PC-3 (cell line): Measurements from ENCODE around the gene ERP44. TPM values are rescaled to one million over a fixed set of nuclear protein-coding genes. Genes with fewer than 3 reads are reported as not detected.

ENCODE experiments used
- ATAC-seq: fragments of 200-7000 bp; cut with Tn5 transposase; 2 replicates; pipeline ENCODE4 v1.9.1; 2020; ENCODE audit warnings: mild to moderate bottlenecking, moderate library complexity
- BruUV-seq: library from RNA; stranded (reverse); fragments of 400-500 nt; replicated peaks from 2 replicates; lab custom pipeline; 2021; lab: Mats Ljungman, UMichigan
- CTCF ChIA-PET: fragments of 300-600 bp; sonication (Branson Sonifier 250); formaldehyde crosslinking; loops from one replicate; lab custom pipeline; 2022; ENCODE audit warnings: antibody characterized with exemption; lab: Charles Lee
- POLR2A ChIA-PET: fragments of 300-600 bp; sonication (Branson Sonifier 250); formaldehyde crosslinking; loops from one replicate; lab custom pipeline; 2022; ENCODE audit warnings: antibody characterized with exemption; ENCODE audit not compliant: unreplicated experiment; lab: Charles Lee
- DNase-seq: peaks from one replicate; pipeline ENCODE4 v3.0.0-alpha.2; 2015
- H2AFZ ChIP-seq: fragments of 300-600 bp; sonication (generic); 2 replicates; pipeline ENCODE4 v1.6.0; 2016; ENCODE audit warnings: antibody characterized with exemption, low read length
- H3F3A ChIP-seq: fragments of 300-600 bp; sonication (generic); one replicate; pipeline ENCODE4 v1.6.0; 2017; ENCODE audit warnings: antibody characterized with exemption, low read length, control low read depth, mild to moderate bottlenecking; ENCODE audit not compliant: unreplicated experiment
- H3K27ac ChIP-seq: fragments of 300-600 bp; sonication (generic); 2 replicates; pipeline ENCODE4 v1.5.1; 2016; ENCODE audit warnings: mild to moderate bottlenecking, low read length
- H3K27me3 ChIP-seq: fragments of 300-600 bp; sonication (generic); 2 replicates; pipeline ENCODE4 v1.6.1; 2016; ENCODE audit warnings: low read length, mixed read lengths
- H3K36me3 ChIP-seq: fragments of 300-600 bp; sonication (generic); 2 replicates; pipeline ENCODE4 v1.6.1; 2016; ENCODE audit warnings: low read depth, mixed run types, low read length, mixed read lengths
- H3K4me1 ChIP-seq: fragments of 300-600 bp; sonication (generic); 2 replicates; pipeline ENCODE4 v1.5.1; 2016; ENCODE audit warnings: low read length; ENCODE audit not compliant: insufficient read depth
- H3K4me2 ChIP-seq: fragments of 300-600 bp; sonication (generic); 2 replicates; pipeline ENCODE4 v1.6.0; 2016; ENCODE audit warnings: low read length
- H3K4me3 ChIP-seq: fragments of 300-600 bp; sonication (generic); 2 replicates; pipeline ENCODE4 v1.5.1; 2016; ENCODE audit warnings: mild to moderate bottlenecking, low read length, mixed read lengths
- H3K79me2 ChIP-seq: fragments of 300-600 bp; sonication (generic); 2 replicates; pipeline ENCODE4 v1.6.1; 2017; ENCODE audit warnings: low read length, mixed read lengths
- H3K9ac ChIP-seq: fragments of 300-600 bp; sonication (generic); 2 replicates; pipeline ENCODE4 v1.6.0; 2016; ENCODE audit warnings: mild to moderate bottlenecking, low read length
- H3K9me2 ChIP-seq: fragments of 300-600 bp; sonication (generic); replicated peaks from 2 replicates; pipeline ENCODE4 v1.6.1; 2016; ENCODE audit warnings: mixed run types, low read length, mixed read lengths
- H3K9me3 ChIP-seq: fragments of 300-600 bp; sonication (generic); 2 replicates; pipeline ENCODE4 v1.6.1; 2016; ENCODE audit warnings: low read length, mixed read lengths
- H4K20me1 ChIP-seq: fragments of 300-600 bp; sonication (generic); 2 replicates; pipeline ENCODE4 v1.6.1; 2016; ENCODE audit warnings: low read length, mixed read lengths
- EZH2 ChIP-seq: fragments of 300-600 bp; sonication (generic); IDR thresholded peaks from one replicate; pipeline ENCODE4 v1.6.1; 2017; ENCODE audit warnings: antibody characterized with exemption, mild to moderate bottlenecking, low read length; ENCODE audit not compliant: unreplicated experiment
- EZH2phosphoT487 ChIP-seq: fragments of 300-600 bp; sonication (generic); IDR thresholded peaks from 2 replicates; pipeline ENCODE4 v1.6.1; 2018; ENCODE audit warnings: mild to moderate bottlenecking, antibody characterized with exemption, low read length, borderline replicate concordance
- intact Hi-C: fragments of 100-400 bp; cut with micrococcal nuclease; formaldehyde crosslinking; loops from 2 replicates; pipeline ENCODE4 v1.9.0; 2023
- total RNA-seq: library from RNA; depleted of rRNA; stranded (reverse); fragments of >200 nt; gene quantifications from 2 replicates; pipeline ENCODE4 v1.2.3, GENCODE V29; 2014
- TF ChIP-seq, protein P1 (sequence below): fragments of 300-600 bp; sonication (generic); conservative IDR thresholded peaks from 2 replicates; pipeline ENCODE4 v1.5.1; 2017; ENCODE audit warnings: antibody characterized with exemption, low read depth, mild to moderate bottlenecking, low read length

Gene ERP44
- total RNA-seq, 1 experiment from 2014 or later, result 7.7 TPM

DNA sequence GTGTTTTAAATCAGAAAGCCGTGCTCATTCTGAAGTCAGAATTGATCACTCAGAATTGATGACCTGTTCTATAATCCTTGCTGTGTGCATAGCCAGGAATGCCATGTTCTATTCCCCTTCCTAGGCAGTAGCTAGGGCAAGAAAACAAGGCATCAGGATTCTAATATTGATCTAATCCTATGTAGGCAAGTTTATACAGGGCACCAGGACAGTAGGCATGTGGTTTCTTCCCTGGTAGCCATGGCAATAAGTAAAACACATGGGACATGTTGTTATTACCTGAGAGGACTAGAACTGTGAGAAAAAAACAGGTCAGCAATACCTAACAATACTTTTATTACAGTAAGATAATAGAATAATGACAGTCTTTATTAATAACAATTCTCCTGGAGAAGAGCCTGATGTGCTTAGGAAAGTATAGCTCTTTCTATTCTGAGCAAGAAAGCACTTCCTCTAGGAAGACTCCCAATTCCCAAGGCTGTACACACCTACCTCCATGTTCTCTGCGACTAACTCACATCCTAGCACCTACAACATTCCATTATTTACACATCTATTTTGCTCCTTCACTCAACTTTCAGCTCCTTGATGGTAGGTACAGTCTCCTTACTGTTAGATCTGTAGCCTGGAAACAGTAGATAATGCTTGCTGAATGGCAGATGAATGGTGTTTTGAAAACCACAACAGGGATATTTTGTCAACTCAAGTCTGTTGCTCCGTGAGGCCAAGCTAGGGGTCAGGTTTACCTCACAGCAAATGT, 121.6 kb downstream of the ERP44 start:
- Histone ChIP-seq H3K4me1 (no peaks in the 10 kb centered on the region), H3K27me3 (no peaks in the 10 kb centered on the region), H4K20me1 (no peaks in the 10 kb centered on the region), H3F3A (no peaks in the 10 kb centered on the region), H3K4me3 (no peak overlapping the region), H3K9ac (no peak overlapping the region), H3K9me2 (no peaks in the 10 kb centered on the region), H3K36me3 (peaks cover 4% of the 10 kb centered on the region; the same call in 1 of the 2 replicates), H2AFZ (no peak overlapping the region), H3K4me2 (no peak overlapping the region), H3K27ac (no peak overlapping the region), H3K79me2 (no peaks in the 10 kb centered on the region), H3K9me3 (no peaks in the 10 kb centered on the region)
- TF ChIP-seq, protein P1, sequence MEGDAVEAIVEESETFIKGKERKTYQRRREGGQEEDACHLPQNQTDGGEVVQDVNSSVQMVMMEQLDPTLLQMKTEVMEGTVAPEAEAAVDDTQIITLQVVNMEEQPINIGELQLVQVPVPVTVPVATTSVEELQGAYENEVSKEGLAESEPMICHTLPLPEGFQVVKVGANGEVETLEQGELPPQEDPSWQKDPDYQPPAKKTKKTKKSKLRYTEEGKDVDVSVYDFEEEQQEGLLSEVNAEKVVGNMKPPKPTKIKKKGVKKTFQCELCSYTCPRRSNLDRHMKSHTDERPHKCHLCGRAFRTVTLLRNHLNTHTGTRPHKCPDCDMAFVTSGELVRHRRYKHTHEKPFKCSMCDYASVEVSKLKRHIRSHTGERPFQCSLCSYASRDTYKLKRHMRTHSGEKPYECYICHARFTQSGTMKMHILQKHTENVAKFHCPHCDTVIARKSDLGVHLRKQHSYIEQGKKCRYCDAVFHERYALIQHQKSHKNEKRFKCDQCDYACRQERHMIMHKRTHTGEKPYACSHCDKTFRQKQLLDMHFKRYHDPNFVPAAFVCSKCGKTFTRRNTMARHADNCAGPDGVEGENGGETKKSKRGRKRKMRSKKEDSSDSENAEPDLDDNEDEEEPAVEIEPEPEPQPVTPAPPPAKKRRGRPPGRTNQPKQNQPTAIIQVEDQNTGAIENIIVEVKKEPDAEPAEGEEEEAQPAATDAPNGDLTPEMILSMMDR, result no peak
- TF ChIP-seq EZH2 (no peak), EZH2phosphoT487 (no peak)
- ATAC-seq, result no peak
- ChIA-PET POLR2A (no interaction called here), CTCF (no interaction called here)
- no TSS peak for BruUV-seq
- no peak for DNase-seq
- intact Hi-C loops, result no loop called here

DNA sequence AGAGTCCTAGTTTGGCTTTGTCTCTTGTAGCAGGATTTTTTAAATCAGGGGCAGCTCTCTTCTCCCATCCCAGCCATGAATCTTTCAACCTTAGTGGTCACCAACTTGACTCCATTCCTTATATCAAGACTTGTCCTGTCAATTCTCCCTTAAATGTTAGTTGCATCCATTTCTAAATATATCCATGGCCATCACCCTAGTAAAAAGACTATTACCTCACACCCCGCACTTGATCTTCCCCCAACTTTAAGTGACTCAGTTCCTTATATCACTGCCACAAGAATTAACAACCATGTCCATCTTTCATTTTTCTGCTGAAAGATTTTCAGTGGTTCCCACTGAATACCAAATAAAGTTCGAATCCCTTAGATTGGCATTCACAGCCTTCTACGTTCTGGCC, 125.3 kb downstream of the ERP44 start:
- no peak for TF ChIP-seq EZH2phosphoT487
- TF ChIP-seq EZH2, result no peak
- TF ChIP-seq, protein P1, result no peak
- ChIA-PET CTCF (no interaction called here), POLR2A (no interaction called here)
- DNase-seq (no peak), ATAC-seq (no peak)
- H4K20me1 ChIP-seq, result no peaks in the 10 kb centered on the region
- H3K79me2 ChIP-seq, result no peaks in the 10 kb centered on the region
- H3K27ac ChIP-seq, result no peak overlapping the region
- no TSS peak for BruUV-seq
- H3K36me3 ChIP-seq, result no peaks in the 10 kb centered on the region
- no peak overlapping the region for H3K9ac ChIP-seq
- H3K4me3 ChIP-seq, result no peak overlapping the region
- H3K4me1 ChIP-seq, result no peaks in the 10 kb centered on the region
- no peaks in the 10 kb centered on the region for H3K27me3 ChIP-seq
- intact Hi-C loops, result no loop called here
- H3K9me2 ChIP-seq, result no peaks in the 10 kb centered on the region
- no peak overlapping the region for H2AFZ ChIP-seq
- no peaks in the 10 kb centered on the region for H3F3A ChIP-seq
- H3K9me3 ChIP-seq, result no peaks in the 10 kb centered on the region
- H3K4me2 ChIP-seq, result no peak overlapping the region

GRCh38 chr9:99971410-99971809, 127.4 kb downstream of the ERP44 start:
- no peaks in the 10 kb centered on the region for H3K9me3 ChIP-seq
- H3K9ac ChIP-seq, result no peak overlapping the region
- ATAC-seq, result no peak
- H3K4me3 ChIP-seq, result no peak overlapping the region
- ChIA-PET CTCF (no interaction called here), POLR2A (no interaction called here)
- no peaks in the 10 kb centered on the region for H3K79me2 ChIP-seq
- intact Hi-C loops, result no loop called here
- no peak overlapping the region for H3K27ac ChIP-seq
- H3F3A ChIP-seq, result no peaks in the 10 kb centered on the region
- no peaks in the 10 kb centered on the region for H3K36me3 ChIP-seq
- no peak overlapping the region for H2AFZ ChIP-seq
- TF ChIP-seq EZH2 (no peak), EZH2phosphoT487 (no peak)
- TF ChIP-seq, protein P1, result no peak
- H3K4me2 ChIP-seq, result no peak overlapping the region
- no TSS peak for BruUV-seq
- no peaks in the 10 kb centered on the region for H4K20me1 ChIP-seq
- H3K9me2 ChIP-seq, result no peaks in the 10 kb centered on the region
- DNase-seq, result no peak
- H3K27me3 ChIP-seq, result no peaks in the 10 kb centered on the region
- H3K4me1 ChIP-seq, result peaks cover 6% of the 10 kb centered on the region
